ENCODE results near the gene TMTC2. TPM values are rescaled to one million over a fixed set of nuclear protein-coding genes. Genes with fewer than 3 reads are reported as not detected.

TMTC2 gene
- total and polyA plus RNA-seq, 10 of the 15 experiments (the other 5 are each of a cell fraction or from before 2014, with no cell fraction given) = 0.14 to 9.7 (median 1.2) TPM

DNA sequence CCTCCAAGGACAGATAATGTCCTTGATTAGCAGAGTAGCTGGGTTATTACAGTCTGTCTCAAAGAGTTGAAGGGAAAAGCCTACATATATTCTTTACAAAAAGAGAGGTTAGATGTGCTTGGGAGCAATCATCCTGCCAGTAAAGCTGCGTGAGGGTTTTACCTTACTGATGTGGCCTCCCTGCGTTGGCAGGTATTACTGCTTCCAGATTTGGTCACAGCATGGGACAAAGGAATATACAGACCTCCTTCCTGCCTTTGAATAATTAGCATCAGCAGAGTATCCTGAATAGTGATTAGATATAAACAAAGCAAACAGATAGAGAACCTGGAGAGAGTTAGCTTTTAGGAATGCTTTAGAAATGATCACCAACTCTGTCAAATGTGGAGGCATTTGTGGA lies 69.6 kb downstream of the TMTC2 start (continued):
- no peak for TF ChIP-seq RFX5 (IDR thresholded peaks at IDR 0.05; ENCODE audit: low read depth, low read length)
- no peak for TF ChIP-seq BHLHE40 (IDR thresholded peaks at IDR 0.05; ENCODE audit: borderline replicate concordance in 1 of 2, low read depth in 2 of 2, low read length in 1 of 2)

GRCh38 chr12:82757059-82757458 lies 70.4 kb downstream of the TMTC2 start:
- H3K79me2 ChIP-seq (ENCODE audit: control insufficient read depth, insufficient read depth, low read length) = no peaks in the 10 kb centered on the region
- H3K27ac ChIP-seq (ENCODE audit: control insufficient read depth, insufficient read depth) = no peak overlapping the region
- H3K27me3 ChIP-seq (replicated peaks in 1 of 2; ENCODE audit: control insufficient read depth in 2 of 2, insufficient read depth in 2 of 2, low read length in 1 of 2) = no peaks in the 10 kb centered on the region
- ATAC-seq (no peak), FAIRE-seq (no peak), DNase-seq (ENCODE audit: low read depth, low spot score) (no peak)
- 50% methylated on average over 1 of the region's 1 CpG for WGBS (ENCODE audit: insufficient coverage, insufficient replicate concordance, low lambda C conversion rate, missing lambda C conversion rate)
- POLR2A ChIA-PET = no interaction called here
- BruUV-seq (replicated peaks) = no TSS peak
- TF ChIP-seq, protein P1, sequence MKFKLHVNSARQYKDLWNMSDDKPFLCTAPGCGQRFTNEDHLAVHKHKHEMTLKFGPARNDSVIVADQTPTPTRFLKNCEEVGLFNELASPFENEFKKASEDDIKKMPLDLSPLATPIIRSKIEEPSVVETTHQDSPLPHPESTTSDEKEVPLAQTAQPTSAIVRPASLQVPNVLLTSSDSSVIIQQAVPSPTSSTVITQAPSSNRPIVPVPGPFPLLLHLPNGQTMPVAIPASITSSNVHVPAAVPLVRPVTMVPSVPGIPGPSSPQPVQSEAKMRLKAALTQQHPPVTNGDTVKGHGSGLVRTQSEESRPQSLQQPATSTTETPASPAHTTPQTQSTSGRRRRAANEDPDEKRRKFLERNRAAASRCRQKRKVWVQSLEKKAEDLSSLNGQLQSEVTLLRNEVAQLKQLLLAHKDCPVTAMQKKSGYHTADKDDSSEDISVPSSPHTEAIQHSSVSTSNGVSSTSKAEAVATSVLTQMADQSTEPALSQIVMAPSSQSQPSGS (IDR thresholded peaks at IDR 0.05; ENCODE audit: low read length) = no peak
- TF ChIP-seq MXI1 (IDR thresholded peaks at IDR 0.05; ENCODE audit: low read depth, low read length) (no peak), ZNF217 (IDR thresholded peaks at IDR 0.05) (no peak), SP1 (IDR thresholded peaks at IDR 0.05; ENCODE audit: low read depth, low read length) (no peak), KAT2A (conservative IDR thresholded peaks at IDR 0.05; ENCODE audit: control insufficient read depth, low read depth, low read length) (no peak), POLR2AphosphoS2 (IDR thresholded peaks at IDR 0.05; ENCODE audit: low read depth, low read length) (no peak), BMI1 (IDR thresholded peaks at IDR 0.05; ENCODE audit: borderline replicate concordance) (no peak), FOS (IDR thresholded peaks at IDR 0.05; ENCODE audit: borderline replicate concordance, extremely low read depth, insufficient read length) (no peak), DPF2 (IDR thresholded peaks at IDR 0.05) (no peak), EZH2 (IDR thresholded peaks at IDR 0.05; ENCODE audit: borderline replicate concordance, control insufficient read depth, low read depth, low read length) (no peak), EP300 (IDR thresholded peaks at IDR 0.05; ENCODE audit: borderline replicate concordance in 1 of 2, control insufficient read depth in 1 of 2, low read depth in 2 of 2, low read length in 2 of 2) (no peak), YY1 (IDR thresholded peaks at IDR 0.05; ENCODE audit: low read depth, low read length) (no peak), NBN (IDR thresholded peaks at IDR 0.05) (no peak), CBX3 (IDR thresholded peaks at IDR 0.05; ENCODE audit: borderline replicate concordance, low read depth) (no peak), HDGF (IDR thresholded peaks at IDR 0.05) (no peak), JUNB (IDR thresholded peaks at IDR 0.05) (no peak), ATF7 (IDR thresholded peaks at IDR 0.05; ENCODE audit: low read depth) (no peak)
- TF ChIP-seq, protein P2, sequence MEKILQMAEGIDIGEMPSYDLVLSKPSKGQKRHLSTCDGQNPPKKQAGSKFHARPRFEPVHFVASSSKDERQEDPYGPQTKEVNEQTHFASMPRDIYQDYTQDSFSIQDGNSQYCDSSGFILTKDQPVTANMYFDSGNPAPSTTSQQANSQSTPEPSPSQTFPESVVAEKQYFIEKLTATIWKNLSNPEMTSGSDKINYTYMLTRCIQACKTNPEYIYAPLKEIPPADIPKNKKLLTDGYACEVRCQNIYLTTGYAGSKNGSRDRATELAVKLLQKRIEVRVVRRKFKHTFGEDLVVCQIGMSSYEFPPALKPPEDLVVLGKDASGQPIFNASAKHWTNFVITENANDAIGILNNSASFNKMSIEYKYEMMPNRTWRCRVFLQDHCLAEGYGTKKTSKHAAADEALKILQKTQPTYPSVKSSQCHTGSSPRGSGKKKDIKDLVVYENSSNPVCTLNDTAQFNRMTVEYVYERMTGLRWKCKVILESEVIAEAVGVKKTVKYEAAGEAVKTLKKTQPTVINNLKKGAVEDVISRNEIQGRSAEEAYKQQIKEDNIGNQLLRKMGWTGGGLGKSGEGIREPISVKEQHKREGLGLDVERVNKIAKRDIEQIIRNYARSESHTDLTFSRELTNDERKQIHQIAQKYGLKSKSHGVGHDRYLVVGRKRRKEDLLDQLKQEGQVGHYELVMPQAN (conservative IDR thresholded peaks at IDR 0.05) = no peak
- TF ChIP-seq, protein P3, sequence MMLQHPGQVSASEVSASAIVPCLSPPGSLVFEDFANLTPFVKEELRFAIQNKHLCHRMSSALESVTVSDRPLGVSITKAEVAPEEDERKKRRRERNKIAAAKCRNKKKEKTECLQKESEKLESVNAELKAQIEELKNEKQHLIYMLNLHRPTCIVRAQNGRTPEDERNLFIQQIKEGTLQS (IDR thresholded peaks at IDR 0.05; ENCODE audit: borderline replicate concordance, extremely low read depth, low read depth, low read length) = no peak
- H3K9ac ChIP-seq (ENCODE audit: control insufficient read depth, insufficient read depth, low read length) = no peak overlapping the region
- H3K9me3 ChIP-seq (replicated peaks; ENCODE audit: control insufficient read depth, insufficient read depth, low read length) = no peaks in the 10 kb centered on the region
- in situ Hi-C loops (cut with MboI) (no loop called here), intact Hi-C loops (cut with micrococcal nuclease; ENCODE audit: unreplicated experiment) (no loop called here)
- SMC1A ChIA-PET (ENCODE audit: uncharacterized antibody, unreplicated experiment) = interaction anchor here (0.7 kb wide), 1 partner anchor 10 kb away, joined by 3 read pairs; no protein-coding TSS in a partner anchor
- no peaks in the 10 kb centered on the region; a peak in 1 of 4 replicates for H3K36me3 ChIP-seq (ENCODE audit: control insufficient read depth in 2 of 2, insufficient read depth in 2 of 2, low read length in 1 of 2)
- no peak overlapping the region for H3K4me3 ChIP-seq
- CTCF ChIA-PET = no interaction called here
- RAD21 ChIA-PET (ENCODE audit: unreplicated experiment) = no interaction called here
- H4K20me1 ChIP-seq (ENCODE audit: control insufficient read depth, insufficient read depth) = no peaks in the 10 kb centered on the region
- H3K4me1 ChIP-seq (ENCODE audit: control insufficient read depth, insufficient read depth, low read length) = no peaks in the 10 kb centered on the region
- H3K4me2 ChIP-seq (ENCODE audit: control insufficient read depth, insufficient read depth) = no peak overlapping the region
- H2AFZ ChIP-seq (ENCODE audit: control insufficient read depth, low read depth, low read length) = no peak overlapping the region

All from GM12878 (cell line).